K562 (cell line): Measurements from ENCODE around the gene XRRA1.

Experiments used
- EP300 ChIP-seq: IDR thresholded peaks from 2 replicates; pipeline ENCODE4 v1.6.1; 2012; ENCODE audit warnings: low read length, improper control_type of control experiment
- ESRRA ChIP-seq: fragments of 450-650 bp; IDR thresholded peaks from 2 replicates; pipeline ENCODE4 v1.6.1; 2014; ENCODE audit warnings: low read depth, mild to moderate bottlenecking, moderate library complexity, borderline replicate concordance
- FOXP1 ChIP-seq: sonication (generic); formaldehyde crosslinking; IDR thresholded peaks from 2 replicates; pipeline ENCODE4 v1.8.0; 2022; ENCODE audit warnings: mild to moderate bottlenecking, missing genetic modification reagents
- GATAD2A ChIP-seq: fragments of 450-650 bp; IDR thresholded peaks from 2 replicates; pipeline ENCODE4 v1.6.1; 2017
- SP1 ChIP-seq: sonication (generic); formaldehyde crosslinking; IDR thresholded peaks from 2 replicates; pipeline ENCODE4 v1.8.1; 2022; ENCODE audit warnings: mild to moderate bottlenecking, missing genetic modification reagents
- TF ChIP-seq, protein P1 (sequence below), 3 experiments: IDR thresholded peaks in 2 of 3; conservative IDR thresholded peaks in 1 of 3; 2 replicates each; pipeline ENCODE4 v1.5.1; 2011 to 2012; ENCODE audit warnings: low read length in 3 of 3, mild to moderate bottlenecking in 3 of 3, control low read depth in 2 of 3, improper control_type of control experiment in 1 of 3, inconsistent platforms in 1 of 3, low read depth in 1 of 3, mixed read lengths in 1 of 3, moderate library complexity in 1 of 3; ENCODE audit not compliant: insufficient read depth in 2 of 3

DNA sequence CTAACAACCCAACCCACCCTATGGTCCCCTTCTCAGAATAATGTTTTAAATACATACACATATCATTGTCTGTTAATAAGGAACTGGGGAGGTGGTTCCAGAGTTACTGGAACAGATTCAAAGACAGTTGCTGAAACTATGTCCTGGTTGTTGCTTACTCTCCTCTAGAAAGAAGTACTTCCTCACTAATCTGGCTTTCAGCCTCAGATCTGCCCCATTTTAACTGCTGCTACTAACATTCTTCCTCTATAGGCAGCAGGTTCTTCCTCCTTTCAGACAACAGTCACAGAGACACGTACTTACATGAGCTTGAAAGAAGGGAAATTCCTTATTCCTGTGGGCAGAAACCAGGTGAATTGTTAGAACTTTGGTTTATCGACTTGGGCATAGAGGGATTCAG, 31.7 kb upstream of the XRRA1 start:
- TF ChIP-seq, protein P1, sequence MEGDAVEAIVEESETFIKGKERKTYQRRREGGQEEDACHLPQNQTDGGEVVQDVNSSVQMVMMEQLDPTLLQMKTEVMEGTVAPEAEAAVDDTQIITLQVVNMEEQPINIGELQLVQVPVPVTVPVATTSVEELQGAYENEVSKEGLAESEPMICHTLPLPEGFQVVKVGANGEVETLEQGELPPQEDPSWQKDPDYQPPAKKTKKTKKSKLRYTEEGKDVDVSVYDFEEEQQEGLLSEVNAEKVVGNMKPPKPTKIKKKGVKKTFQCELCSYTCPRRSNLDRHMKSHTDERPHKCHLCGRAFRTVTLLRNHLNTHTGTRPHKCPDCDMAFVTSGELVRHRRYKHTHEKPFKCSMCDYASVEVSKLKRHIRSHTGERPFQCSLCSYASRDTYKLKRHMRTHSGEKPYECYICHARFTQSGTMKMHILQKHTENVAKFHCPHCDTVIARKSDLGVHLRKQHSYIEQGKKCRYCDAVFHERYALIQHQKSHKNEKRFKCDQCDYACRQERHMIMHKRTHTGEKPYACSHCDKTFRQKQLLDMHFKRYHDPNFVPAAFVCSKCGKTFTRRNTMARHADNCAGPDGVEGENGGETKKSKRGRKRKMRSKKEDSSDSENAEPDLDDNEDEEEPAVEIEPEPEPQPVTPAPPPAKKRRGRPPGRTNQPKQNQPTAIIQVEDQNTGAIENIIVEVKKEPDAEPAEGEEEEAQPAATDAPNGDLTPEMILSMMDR (IDR thresholded peaks at IDR 0.05 in 2 of 3, conservative IDR thresholded peaks at IDR 0.05 in 1 of 3; ENCODE audit: insufficient read depth in 2 of 3, low read depth in 1 of 3, low read length in 3 of 3), result no peak
- TF ChIP-seq EP300 (no peak), SP1 (CRISPR knock-in tag) (no peak), ESRRA (no peak), FOXP1 (CRISPR knock-in tag) (no peak), GATAD2A (no peak)
